Measurements from ENCODE around the gene GABARAPL2.

Gene GABARAPL2

GRCh38 chr16:75616521-75617010, 50.4 kb downstream of the GABARAPL2 start:
- no peak overlapping the region for H3K27ac ChIP-seq (ENCODE audit: extremely low read depth, low read depth, low read length)
- H3K4me1 ChIP-seq (ENCODE audit: control insufficient read depth, insufficient read depth, low read length) = no peaks in the 10 kb centered on the region
- no peak overlapping the region for H3K4me3 ChIP-seq (ENCODE audit: low read depth, low read length)
- ChIA-PET POLR2A (interaction anchor here (0.7 kb wide), 1 partner anchor 159 kb away, joined by 3 read pairs; no protein-coding TSS in a partner anchor), CTCF (interaction anchor here (0.5 kb wide), 1 partner anchor 36 kb away, joined by 4 read pairs; no protein-coding TSS in a partner anchor)
- TF ChIP-seq ZFP37 (tag by site-specific recombination; IDR thresholded peaks at IDR 0.05) (no peak), ZSCAN16 (tag by site-specific recombination; IDR thresholded peaks at IDR 0.05) (no peak), ZNF140 (tag by site-specific recombination; IDR thresholded peaks at IDR 0.05) (no peak), ZNF433 (tag by site-specific recombination; IDR thresholded peaks at IDR 0.05; ENCODE audit: low read depth) (no peak), ZNF571 (tag by site-specific recombination; IDR thresholded peaks at IDR 0.05) (no peak), ZNF174 (tag by site-specific recombination; IDR thresholded peaks at IDR 0.05) (no peak), ZNF175 (tag by site-specific recombination; IDR thresholded peaks at IDR 0.05) (no peak), ZNF114 (tag by site-specific recombination; IDR thresholded peaks at IDR 0.05) (no peak), ZFHX2 (tag by site-specific recombination; conservative IDR thresholded peaks at IDR 0.05) (no peak), ZNF654 (tag by site-specific recombination; IDR thresholded peaks at IDR 0.05; ENCODE audit: low read depth) (no peak), ZNF37A (tag by site-specific recombination; IDR thresholded peaks at IDR 0.05) (no peak), ZNF324 (tag by site-specific recombination; IDR thresholded peaks at IDR 0.05) (no peak)
- TF ChIP-seq, protein P1, sequence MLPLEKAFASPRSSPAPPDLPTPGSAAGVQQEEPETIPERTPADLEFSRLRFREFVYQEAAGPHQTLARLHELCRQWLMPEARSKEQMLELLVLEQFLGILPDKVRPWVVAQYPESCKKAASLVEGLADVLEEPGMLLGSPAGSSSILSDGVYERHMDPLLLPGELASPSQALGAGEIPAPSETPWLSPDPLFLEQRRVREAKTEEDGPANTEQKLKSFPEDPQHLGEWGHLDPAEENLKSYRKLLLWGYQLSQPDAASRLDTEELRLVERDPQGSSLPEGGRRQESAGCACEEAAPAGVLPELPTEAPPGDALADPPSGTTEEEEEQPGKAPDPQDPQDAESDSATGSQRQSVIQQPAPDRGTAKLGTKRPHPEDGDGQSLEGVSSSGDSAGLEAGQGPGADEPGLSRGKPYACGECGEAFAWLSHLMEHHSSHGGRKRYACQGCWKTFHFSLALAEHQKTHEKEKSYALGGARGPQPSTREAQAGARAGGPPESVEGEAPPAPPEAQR (tag by site-specific recombination; IDR thresholded peaks at IDR 0.05) = no peak
- H3K36me3 ChIP-seq (ENCODE audit: control insufficient read depth in 2 of 2, insufficient read depth in 1 of 2, low read length in 2 of 2) = peaks cover 35 to 91% of the 10 kb centered on the region in 2 experiments
- H3K9me3 ChIP-seq (ENCODE audit: control insufficient read depth, insufficient read depth, low read depth, low read length) = no peaks in the 10 kb centered on the region

- H3K4me1 ChIP-seq (ENCODE audit: control insufficient read depth, insufficient read depth, low read length) = peaks cover 3% of the 10 kb centered on the region; the same call in 1 of the 2 replicates
- no peak for TF ChIP-seq ZNF677 (tag by site-specific recombination; IDR thresholded peaks at IDR 0.05)
- no peak for TF ChIP-seq PATZ1 (tag by site-specific recombination; IDR thresholded peaks at IDR 0.05)
- TF ChIP-seq ZNF157 (tag by site-specific recombination; IDR thresholded peaks at IDR 0.05) = no peak
- TF ChIP-seq ZBTB21 (tag by site-specific recombination; IDR thresholded peaks at IDR 0.05) = no peak
- no peak for TF ChIP-seq TCF7L2 (IDR thresholded peaks at IDR 0.05; ENCODE audit: borderline replicate concordance, low read depth, low read length)
- TF ChIP-seq, protein P1 (tag by site-specific recombination; IDR thresholded peaks at IDR 0.05) = no peak
- TF ChIP-seq ZNF10 (tag by site-specific recombination; IDR thresholded peaks at IDR 0.05) = no peak
- H3K36me3 ChIP-seq (ENCODE audit: control insufficient read depth in 2 of 2, insufficient read depth in 1 of 2, low read length in 2 of 2) = peaks cover 34 to 85% of the 10 kb centered on the region in 2 experiments
- no peak overlapping the region for H3K27ac ChIP-seq (ENCODE audit: extremely low read depth, low read depth, low read length)
- no peaks in the 10 kb centered on the region for H3K9me3 ChIP-seq (ENCODE audit: control insufficient read depth, insufficient read depth, low read depth, low read length)
- POLR2A ChIA-PET = no interaction called here
- CTCF ChIA-PET = interaction anchor here (1.0 kb wide), 1 partner anchor 152 kb away, joined by 3 read pairs; no protein-coding TSS in a partner anchor
- no peak overlapping the region for H3K4me3 ChIP-seq (ENCODE audit: low read depth, low read length)
Measured at GRCh38 chr16:75617121-75617520, 50.9 kb downstream of the GABARAPL2 start.

Measured in HEK293 (cell line).